GM21737 (cell line): Measurements from ENCODE around the gene SGSM1.
"Not testable (repeated sequence)": the region's sequence is repeated elsewhere in the genome, so short reads cannot be mapped to it uniquely, and the experiment has no call there.

ENCODE experiments used
- ATAC-seq: cut with Tn5 transposase; IDR thresholded peaks from one replicate; pipeline ENCODE4 v1.9.1; 2021; ENCODE audit warnings: mild to moderate bottlenecking, moderate library complexity; ENCODE audit not compliant: unreplicated experiment

Gene SGSM1

GRCh38 chr22:24836282-24836681, 30.3 kb downstream of the SGSM1 start:
- no peak for ATAC-seq

DNA sequence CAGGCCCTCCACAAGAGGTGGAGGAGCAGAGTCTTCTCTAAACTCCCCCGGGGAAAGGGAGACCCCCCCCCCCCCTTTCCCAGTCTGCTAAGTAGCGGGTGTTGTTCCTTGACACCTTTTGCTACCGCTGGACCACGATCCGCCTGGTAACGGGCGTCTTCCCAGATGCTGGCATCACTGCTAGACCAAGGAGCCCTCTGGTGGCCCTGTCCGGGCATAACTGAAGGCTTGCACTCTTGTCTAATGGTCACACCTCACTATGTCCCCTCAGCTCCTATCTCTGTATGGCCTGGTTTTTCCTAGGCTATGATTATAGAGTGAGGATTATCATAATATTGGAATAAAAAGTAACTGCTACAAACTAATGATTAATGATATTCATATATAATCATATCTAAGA, 31.5 kb downstream of the SGSM1 start:
- not testable (repeated sequence) for ATAC-seq

- ATAC-seq, result no peak
Measured at GRCh38 chr22:24841261-24841660, 35.2 kb downstream of the SGSM1 start.

- ATAC-seq, result no peak
Measured at GRCh38 chr22:24843048-24843447, 37.0 kb downstream of the SGSM1 start.

DNA sequence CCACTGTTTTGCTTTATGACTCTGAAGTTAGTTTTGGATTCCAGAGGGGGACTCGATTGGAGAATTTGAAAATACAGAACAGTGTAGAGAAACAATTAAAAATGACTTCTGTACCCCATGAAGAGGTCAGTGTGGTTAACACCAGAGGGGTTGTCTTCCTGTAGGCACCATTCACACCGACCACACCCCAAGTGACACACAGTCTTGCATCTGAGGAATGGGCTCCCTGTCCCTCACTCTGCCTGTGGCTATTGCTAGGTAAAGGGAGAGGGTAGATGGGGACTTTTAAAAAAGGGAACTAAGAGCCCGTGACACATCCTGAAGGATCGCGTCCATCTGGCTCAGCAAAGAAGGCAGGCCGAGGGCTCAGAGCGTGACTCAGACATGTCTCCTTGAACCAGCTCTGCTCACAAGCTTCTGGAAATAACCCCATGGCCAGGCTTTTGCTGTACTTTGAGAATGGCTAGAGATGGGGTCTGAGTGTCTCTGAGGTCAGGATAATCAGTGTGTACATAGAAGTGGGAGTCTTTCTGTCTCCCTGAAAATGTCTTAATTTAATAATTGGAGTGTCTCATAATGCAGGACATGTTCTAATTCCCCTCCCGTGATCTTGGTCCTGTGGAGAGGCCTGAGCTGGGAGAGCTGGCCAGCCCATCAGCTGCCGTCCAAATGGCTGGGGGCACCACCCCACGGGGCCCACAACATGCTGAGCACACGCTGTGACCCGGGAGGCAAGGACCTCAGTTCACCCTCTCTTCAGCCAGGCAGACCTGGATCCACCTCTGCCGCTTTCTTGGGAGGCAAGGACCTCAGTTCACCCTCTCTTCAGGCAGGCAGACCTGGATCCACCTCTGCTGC, 39.3 kb downstream of the SGSM1 start:
- no peak for ATAC-seq

GRCh38 chr22:24847490-24847889, 41.5 kb downstream of the SGSM1 start:
- no peak for ATAC-seq

GRCh38 chr22:24848559-24849168, 42.7 kb downstream of the SGSM1 start:
- no peak for ATAC-seq

GRCh38 chr22:24855794-24856193, 49.8 kb downstream of the SGSM1 start:
- ATAC-seq, result no peak

DNA sequence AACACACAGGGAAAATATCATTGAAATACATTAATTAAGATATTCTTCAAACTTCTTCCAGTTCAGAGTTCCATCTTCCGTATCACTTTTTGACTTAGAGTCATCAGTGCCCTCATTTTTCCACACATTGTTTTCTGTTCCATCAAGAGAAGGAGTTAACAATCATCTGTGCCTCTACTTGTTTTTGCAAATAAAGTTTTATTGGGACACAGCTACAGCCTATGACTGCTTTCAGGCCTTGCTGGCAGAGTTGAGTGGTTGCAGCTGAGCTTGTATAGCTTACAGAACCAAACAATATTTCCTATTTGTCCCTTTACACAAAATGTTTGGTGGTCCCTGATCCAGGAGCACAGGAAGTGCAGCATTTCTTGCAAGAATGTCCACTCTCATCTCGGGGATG, 51.6 kb downstream of the SGSM1 start:
- no peak for ATAC-seq

GRCh38 chr22:24859587-24859986, 53.6 kb downstream of the SGSM1 start:
- ATAC-seq, result no peak

- ATAC-seq, result no peak
Measured at GRCh38 chr22:24865508-24865907, 59.5 kb downstream of the SGSM1 start.

DNA sequence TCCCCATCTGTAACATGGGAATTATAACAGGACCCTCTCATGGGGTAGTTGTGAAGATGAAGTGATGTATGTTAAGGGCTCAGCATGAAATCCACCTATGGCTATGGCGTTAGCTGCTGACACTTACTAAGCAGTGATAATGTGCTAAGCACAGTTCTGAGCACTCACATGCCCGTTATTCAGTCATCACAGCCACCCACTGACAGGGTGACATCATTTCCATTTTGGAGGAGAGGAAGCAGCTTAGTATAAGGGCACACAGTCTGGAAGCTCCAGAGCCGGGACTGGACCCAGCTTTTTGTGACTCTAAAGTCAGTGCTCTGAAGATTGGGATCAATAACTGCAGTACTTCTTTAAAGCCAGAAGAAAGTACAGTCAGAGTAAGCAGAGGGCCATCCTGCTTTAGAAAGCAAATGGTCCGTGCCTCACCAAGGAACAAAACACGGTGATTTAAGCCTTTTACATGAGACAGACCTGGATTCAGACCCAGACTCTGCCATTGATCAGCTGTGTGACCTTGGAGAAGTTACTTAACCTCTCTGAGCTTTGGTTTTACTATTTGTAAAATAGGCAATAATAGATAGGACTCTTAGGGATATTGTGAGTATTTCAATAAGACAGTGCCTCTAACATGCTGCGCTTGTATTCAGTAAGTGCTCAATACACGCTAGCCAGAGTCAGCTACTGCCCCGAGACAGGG, 61.5 kb downstream of the SGSM1 start:
- no peak for ATAC-seq

- no peak for ATAC-seq
Measured at GRCh38 chr22:24868979-24869378, 63.0 kb downstream of the SGSM1 start.

DNA sequence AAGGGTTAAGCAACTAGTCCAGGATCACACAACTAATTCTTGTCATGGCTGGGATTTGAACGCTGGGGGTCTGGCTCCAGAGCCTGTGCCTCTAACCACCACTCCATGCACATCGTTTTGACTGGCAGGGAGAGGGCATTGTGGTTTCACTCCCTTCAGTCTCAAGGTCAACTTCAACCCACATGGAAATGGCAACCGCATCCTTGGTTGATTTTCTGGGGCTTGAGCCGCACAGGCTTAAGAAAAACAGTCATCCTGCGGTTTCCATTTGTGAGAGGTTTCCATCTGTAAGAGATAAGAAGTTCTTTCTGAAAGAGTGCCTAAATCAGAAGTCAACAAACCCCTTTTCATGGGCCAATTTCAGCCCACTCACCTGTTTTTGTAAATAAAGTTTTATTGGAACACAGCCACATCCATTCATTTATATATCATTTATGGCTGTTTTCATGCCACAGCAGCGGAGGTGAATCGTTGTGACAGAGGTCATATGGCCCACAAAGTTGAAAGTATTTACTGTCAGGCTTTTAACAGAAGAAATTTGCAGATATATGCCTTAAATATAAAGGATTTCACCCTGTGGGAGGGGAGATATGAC, 65.7 kb downstream of the SGSM1 start:
- ATAC-seq, result no peak

GRCh38 chr22:24873226-24873625, 67.2 kb downstream of the SGSM1 start:
- ATAC-seq, result no peak

DNA sequence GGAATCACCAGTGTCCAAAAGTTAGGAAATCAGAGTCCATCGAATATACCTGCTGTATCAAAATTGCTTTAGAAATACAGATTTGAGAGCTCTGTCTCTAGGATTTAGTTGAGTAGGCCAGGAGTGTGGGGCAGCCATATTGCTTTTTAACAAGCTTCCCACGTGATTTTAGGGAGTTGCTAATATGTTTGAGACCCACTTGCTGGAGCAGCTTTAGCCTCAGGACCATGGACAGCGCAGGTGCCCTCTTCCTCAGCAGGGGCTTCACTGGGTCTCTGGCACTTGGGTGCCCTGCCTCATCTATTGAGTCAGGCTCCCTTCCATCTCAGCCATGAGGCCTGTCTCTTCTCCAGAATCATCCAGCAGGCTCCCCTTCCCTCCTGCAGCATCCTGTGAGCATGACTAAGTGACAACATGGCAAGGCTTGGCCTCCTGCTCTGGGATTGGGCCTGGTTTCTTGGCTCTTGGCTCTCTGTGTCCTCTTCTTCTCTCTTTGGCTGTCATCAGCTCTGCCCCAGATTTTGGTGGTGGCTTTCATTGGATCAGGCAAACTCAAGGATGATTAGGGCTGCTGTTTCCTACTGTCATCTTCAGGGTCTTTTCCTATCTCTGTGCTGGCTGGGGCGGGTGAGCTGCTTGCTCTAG, 70.0 kb downstream of the SGSM1 start:
- ATAC-seq, result no peak

DNA sequence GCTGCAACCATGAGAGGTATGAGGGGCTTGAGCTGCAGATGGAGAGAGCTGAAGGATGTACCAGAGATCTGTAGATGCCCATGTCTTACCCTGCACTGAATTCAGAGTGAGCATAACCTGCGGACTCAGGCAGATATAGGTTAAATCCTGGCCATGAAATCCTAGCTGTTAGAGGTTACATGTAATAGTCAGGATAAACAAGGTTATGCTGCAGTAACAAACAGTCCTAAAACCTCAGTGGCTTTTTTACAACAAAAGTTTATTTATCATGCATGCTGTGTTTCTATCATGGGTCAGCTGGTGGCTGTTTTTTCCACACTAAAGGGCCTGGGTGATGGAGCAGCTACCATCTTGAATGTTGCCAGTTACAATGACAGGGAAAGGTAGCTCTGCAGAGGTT, 70.7 kb downstream of the SGSM1 start:
- no peak for ATAC-seq

DNA sequence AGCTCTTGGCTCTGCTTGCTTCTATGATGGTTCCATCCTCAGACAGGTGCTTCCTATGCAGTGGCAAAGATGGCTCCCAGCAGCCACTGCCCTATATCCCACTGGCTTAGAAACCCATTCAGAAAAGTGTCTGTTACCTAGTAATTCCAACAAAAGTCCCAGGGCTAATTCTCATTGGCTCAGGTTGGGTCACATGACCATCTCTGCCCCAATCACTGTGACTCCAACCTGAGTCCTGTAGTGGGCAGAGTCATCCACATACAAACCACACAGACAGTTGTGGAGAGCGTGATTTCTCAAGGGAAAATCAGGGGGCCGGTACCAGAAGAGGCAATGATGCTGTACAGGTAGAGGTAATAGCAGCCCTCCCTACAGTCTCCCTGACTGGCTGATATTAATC, 73.0 kb downstream of the SGSM1 start:
- ATAC-seq, result no peak

GRCh38 chr22:24883432-24883831, 77.4 kb downstream of the SGSM1 start:
- ATAC-seq, result no peak

DNA sequence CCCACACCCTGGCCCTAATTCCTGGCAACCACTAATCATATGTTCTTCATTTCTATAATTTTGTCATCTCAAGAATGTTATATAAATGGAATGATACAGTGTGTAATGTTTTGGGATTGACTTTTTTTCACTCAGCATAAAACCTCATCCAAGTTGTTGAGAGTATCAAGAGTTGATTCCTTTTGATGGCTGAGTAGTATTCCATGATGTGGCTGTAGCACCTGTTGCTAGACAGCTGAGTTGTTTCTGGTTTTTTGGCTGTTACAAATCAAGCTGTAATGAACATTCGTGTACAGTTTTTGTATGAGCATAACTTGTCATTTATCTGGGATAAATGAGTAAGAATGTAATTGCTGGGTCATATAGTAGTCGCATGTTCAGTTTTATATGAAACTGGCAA, 81.2 kb downstream of the SGSM1 start:
- no peak for ATAC-seq
